ENCODE results near the gene SUSD1. TPM values are rescaled to one million over a fixed set of nuclear protein-coding genes. Genes with fewer than 3 reads are reported as not detected.
A peak's percentile ranks its signal among the peaks of the same experiment; 100 is the strongest.

Gene SUSD1
- total RNA-seq, 1 experiment from 2014 or later = 7.4 TPM

DNA sequence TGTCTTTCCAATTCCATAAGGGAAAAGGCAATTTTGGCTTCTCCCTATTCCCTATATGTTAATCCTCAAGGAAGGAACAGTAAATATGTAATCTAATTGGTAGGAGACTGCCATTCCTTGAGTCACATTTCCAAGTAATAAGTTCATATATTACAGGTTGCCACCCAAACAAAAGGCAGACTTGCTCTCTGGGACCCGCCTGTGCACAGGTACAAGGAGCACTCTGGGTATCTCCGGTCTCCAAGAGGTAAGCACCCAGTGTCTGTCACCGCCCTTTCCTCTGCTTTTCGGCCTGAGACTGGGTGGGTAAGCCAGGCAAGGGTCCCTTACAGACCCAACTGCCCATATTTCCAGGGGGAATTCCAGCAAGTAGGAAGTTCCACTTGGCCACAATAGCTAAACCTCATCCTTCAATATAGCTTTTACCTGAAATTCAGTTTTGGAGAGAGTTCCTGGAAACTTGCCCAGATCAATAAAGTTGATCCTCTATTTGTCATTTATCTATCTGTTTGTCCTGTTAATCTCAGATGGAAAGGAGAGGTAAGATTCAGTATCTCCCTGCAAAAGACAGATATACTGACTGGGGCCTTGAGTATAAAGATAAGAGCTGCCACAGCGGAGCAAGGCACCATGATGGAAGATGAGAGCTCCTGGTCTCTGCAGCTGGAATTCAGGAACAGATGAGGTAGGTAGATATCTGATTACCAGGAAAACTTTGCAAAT, 81.8 kb downstream of the SUSD1 start:
- Histone ChIP-seq H2AFZ (ENCODE audit: low read length) (no peak overlapping the region), H3K36me3 (ENCODE audit: low read depth, low read length) (no peaks in the 10 kb centered on the region), H3K4me3 (ENCODE audit: low read length) (no peak overlapping the region), H3K27me3 (ENCODE audit: low read length) (no peaks in the 10 kb centered on the region), H3K4me2 (ENCODE audit: low read length) (no peak overlapping the region), H4K20me1 (ENCODE audit: low read length) (no peaks in the 10 kb centered on the region), H3F3A (ENCODE audit: low read length, unreplicated experiment) (no peaks in the 10 kb centered on the region), H3K9me2 (replicated peaks; ENCODE audit: low read length) (no peaks in the 10 kb centered on the region), H3K9ac (ENCODE audit: low read length) (no peak overlapping the region), H3K27ac (ENCODE audit: low read length) (no peak overlapping the region), H3K9me3 (ENCODE audit: low read length) (no peaks in the 10 kb centered on the region), H3K4me1 (ENCODE audit: insufficient read depth, low read length) (no peaks in the 10 kb centered on the region), H3K79me2 (ENCODE audit: low read length) (no peaks in the 10 kb centered on the region)
- BruUV-seq (replicated peaks) = no TSS peak
- intact Hi-C loops (cut with micrococcal nuclease) = no loop called here
- CTCF ChIA-PET = interaction anchor here (0.5 to 0.9 kb wide), 2 partner anchors 18 to 240 kb away, joined by 4 to 6 read pairs; partner anchors contain the start of gene PTBP3
- DNase-seq = no peak
- POLR2A ChIA-PET (ENCODE audit: unreplicated experiment) = no interaction called here
- no peak for TF ChIP-seq EZH2phosphoT487 (IDR thresholded peaks at IDR 0.05; ENCODE audit: borderline replicate concordance, low read length)
- TF ChIP-seq, protein P1, sequence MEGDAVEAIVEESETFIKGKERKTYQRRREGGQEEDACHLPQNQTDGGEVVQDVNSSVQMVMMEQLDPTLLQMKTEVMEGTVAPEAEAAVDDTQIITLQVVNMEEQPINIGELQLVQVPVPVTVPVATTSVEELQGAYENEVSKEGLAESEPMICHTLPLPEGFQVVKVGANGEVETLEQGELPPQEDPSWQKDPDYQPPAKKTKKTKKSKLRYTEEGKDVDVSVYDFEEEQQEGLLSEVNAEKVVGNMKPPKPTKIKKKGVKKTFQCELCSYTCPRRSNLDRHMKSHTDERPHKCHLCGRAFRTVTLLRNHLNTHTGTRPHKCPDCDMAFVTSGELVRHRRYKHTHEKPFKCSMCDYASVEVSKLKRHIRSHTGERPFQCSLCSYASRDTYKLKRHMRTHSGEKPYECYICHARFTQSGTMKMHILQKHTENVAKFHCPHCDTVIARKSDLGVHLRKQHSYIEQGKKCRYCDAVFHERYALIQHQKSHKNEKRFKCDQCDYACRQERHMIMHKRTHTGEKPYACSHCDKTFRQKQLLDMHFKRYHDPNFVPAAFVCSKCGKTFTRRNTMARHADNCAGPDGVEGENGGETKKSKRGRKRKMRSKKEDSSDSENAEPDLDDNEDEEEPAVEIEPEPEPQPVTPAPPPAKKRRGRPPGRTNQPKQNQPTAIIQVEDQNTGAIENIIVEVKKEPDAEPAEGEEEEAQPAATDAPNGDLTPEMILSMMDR (conservative IDR thresholded peaks at IDR 0.05; ENCODE audit: low read depth, low read length) = no peak
- TF ChIP-seq EZH2 (IDR thresholded peaks at IDR 0.05; ENCODE audit: low read length, unreplicated experiment) = no peak
- ATAC-seq = no peak

DNA sequence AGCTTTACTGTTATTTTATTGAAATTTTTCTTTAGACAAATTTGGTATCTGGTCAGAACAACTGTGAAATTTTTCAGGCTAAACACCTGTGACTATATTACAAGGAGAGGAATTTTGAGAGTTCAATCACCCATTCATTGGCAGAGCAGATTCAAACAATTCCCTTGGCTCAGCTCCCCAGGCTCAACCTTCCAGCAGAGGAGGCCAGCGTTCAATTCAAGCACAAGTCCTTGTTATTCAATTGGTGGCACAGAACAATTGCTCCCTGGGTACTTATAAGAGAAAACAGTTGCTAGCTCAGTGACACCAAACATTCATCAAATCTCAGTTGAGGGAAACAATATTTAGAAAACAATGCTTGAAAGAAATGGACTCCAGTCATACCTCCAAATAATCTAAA, 83.3 kb downstream of the SUSD1 start:
- ChIA-PET POLR2A (ENCODE audit: unreplicated experiment) (no interaction called here), CTCF (interaction anchor here (0.6 to 1.0 kb wide), 3 partner anchors 10 to 836 kb away, joined by 3 to 5 read pairs (median 3); no protein-coding TSS in a partner anchor)
- no peaks in the 10 kb centered on the region for H3K9me3 ChIP-seq (ENCODE audit: low read length)
- intact Hi-C loops (cut with micrococcal nuclease) = no loop called here
- H4K20me1 ChIP-seq (ENCODE audit: low read length) = no peaks in the 10 kb centered on the region
- H3F3A ChIP-seq (ENCODE audit: low read length, unreplicated experiment) = no peaks in the 10 kb centered on the region
- no peak overlapping the region for H3K4me2 ChIP-seq (ENCODE audit: low read length)
- no peak overlapping the region for H3K9ac ChIP-seq (ENCODE audit: low read length)
- DNase-seq (no peak), ATAC-seq (no peak)
- H3K79me2 ChIP-seq (ENCODE audit: low read length) = no peaks in the 10 kb centered on the region
- TF ChIP-seq, protein P1 (conservative IDR thresholded peaks at IDR 0.05; ENCODE audit: low read depth, low read length) = peak; percentile 48; the same call in 1 of the 2 replicates
- TF ChIP-seq EZH2phosphoT487 (IDR thresholded peaks at IDR 0.05; ENCODE audit: borderline replicate concordance, low read length) = no peak
- BruUV-seq (replicated peaks) = no TSS peak
- H3K27ac ChIP-seq (ENCODE audit: low read length) = no peak overlapping the region
- H3K27me3 ChIP-seq (ENCODE audit: low read length) = no peaks in the 10 kb centered on the region
- H2AFZ ChIP-seq (ENCODE audit: low read length) = no peak overlapping the region
- H3K9me2 ChIP-seq (replicated peaks; ENCODE audit: low read length) = no peaks in the 10 kb centered on the region
- H3K4me1 ChIP-seq (ENCODE audit: insufficient read depth, low read length) = no peaks in the 10 kb centered on the region
- no peaks in the 10 kb centered on the region for H3K36me3 ChIP-seq (ENCODE audit: low read depth, low read length)
- no peak overlapping the region for H3K4me3 ChIP-seq (ENCODE audit: low read length)

DNA sequence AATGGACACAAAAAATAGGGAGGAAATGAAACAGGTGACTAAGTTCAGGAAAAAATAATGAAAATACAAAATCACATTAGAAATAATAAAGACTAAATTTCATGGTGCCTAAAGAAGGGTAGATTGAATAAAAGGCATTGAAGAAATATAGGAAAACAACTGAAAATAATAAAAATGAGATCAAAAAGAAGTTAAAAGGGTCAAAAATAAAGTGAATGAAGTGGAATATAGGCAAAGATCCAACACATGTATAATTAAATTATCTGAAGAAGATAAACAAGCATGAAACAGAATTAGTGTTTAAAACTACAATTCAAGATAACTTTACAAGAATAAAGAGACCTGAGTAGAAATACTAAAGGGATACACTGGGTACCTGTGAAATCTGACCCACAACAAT, 87.6 kb downstream of the SUSD1 start:
- no peaks in the 10 kb centered on the region for H4K20me1 ChIP-seq (ENCODE audit: low read length)
- H3K36me3 ChIP-seq (ENCODE audit: low read depth, low read length) = no peaks in the 10 kb centered on the region
- no TSS peak for BruUV-seq (replicated peaks)
- no peak overlapping the region for H2AFZ ChIP-seq (ENCODE audit: low read length)
- H3K27ac ChIP-seq (ENCODE audit: low read length) = no peak overlapping the region
- H3K9me2 ChIP-seq (replicated peaks; ENCODE audit: low read length) = no peaks in the 10 kb centered on the region
- no peak for TF ChIP-seq EZH2 (IDR thresholded peaks at IDR 0.05; ENCODE audit: low read length, unreplicated experiment)
- no peak for TF ChIP-seq EZH2phosphoT487 (IDR thresholded peaks at IDR 0.05; ENCODE audit: borderline replicate concordance, low read length)
- TF ChIP-seq, protein P1 (conservative IDR thresholded peaks at IDR 0.05; ENCODE audit: low read depth, low read length) = no peak
- POLR2A ChIA-PET (ENCODE audit: unreplicated experiment) = no interaction called here
- no peaks in the 10 kb centered on the region for H3K27me3 ChIP-seq (ENCODE audit: low read length)
- intact Hi-C loops (cut with micrococcal nuclease) = loop anchor here (2.0 to 5.0 kb wide), 2 partner anchors 273 to 625 kb away; no protein-coding TSS in a partner anchor
- H3F3A ChIP-seq (ENCODE audit: low read length, unreplicated experiment) = no peaks in the 10 kb centered on the region
- no peak overlapping the region for H3K4me3 ChIP-seq (ENCODE audit: low read length)
- no peak overlapping the region for H3K4me2 ChIP-seq (ENCODE audit: low read length)
- no peaks in the 10 kb centered on the region for H3K9me3 ChIP-seq (ENCODE audit: low read length)
- H3K4me1 ChIP-seq (ENCODE audit: insufficient read depth, low read length) = peaks cover 6% of the 10 kb centered on the region; the same call in 1 of the 2 replicates
- no peaks in the 10 kb centered on the region for H3K79me2 ChIP-seq (ENCODE audit: low read length)
- H3K9ac ChIP-seq (ENCODE audit: low read length) = no peak overlapping the region
- CTCF ChIA-PET = no interaction called here
- ATAC-seq (no peak), DNase-seq (no peak)

Measured in PC-3 (cell line).